Stimulated activated CD4-positive, alpha-beta T cell treated with anti-CD3 and anti-CD28 coated beads, TNF-alpha, amount 100 ng/mL, for 4 hours (primary cell): ENCODE measurements around the gene AHI1.
"Not testable (repeated sequence)": the region's sequence is repeated elsewhere in the genome, so short reads cannot be mapped to it uniquely, and the experiment has no call there.

Experiments used
- DNase-seq, 3 experiments: peaks; one replicate each; pipeline ENCODE4 v3.0.0-alpha.2; 2020; ENCODE audit warnings: low read depth in 3 of 3

Gene AHI1

DNA sequence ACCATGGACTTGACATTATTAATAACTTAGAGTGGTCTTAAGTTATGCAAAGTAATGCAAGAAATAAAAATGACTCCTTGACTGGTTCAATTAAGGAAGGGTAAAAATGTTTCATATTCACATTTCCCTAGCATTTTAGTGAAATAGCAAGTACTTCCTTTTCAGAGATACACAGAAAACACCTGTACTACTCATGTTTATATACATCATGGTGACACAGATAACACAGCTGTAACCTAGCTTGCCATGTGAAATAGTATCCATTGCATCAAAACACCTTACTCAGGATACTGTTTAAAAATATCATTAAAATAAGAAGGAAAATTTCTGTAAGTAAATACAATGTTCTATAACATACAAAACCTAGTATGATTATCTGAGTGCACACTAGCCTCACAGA lies 102.4 kb downstream of the AHI1 start:
- DNase-seq = no peak

DNA sequence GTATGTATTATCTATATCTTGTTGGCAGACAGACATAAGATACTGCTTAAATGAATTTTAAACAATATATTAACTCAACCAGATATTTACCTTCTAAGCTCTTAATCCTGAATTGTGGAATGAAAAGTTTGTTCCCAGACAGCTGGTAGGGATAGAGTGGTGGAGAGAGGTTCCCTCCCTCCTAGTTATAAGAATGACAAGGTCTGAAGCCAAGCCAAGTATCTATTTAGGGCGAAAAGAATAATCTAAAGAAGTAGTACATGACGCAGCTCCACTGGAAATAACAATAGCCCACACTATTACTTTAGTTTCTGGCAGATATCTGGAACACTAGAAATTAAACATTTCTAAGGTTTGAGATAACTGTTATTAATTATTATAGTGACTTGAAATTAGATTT lies 104.3 kb downstream of the AHI1 start:
- DNase-seq = no peak

DNA sequence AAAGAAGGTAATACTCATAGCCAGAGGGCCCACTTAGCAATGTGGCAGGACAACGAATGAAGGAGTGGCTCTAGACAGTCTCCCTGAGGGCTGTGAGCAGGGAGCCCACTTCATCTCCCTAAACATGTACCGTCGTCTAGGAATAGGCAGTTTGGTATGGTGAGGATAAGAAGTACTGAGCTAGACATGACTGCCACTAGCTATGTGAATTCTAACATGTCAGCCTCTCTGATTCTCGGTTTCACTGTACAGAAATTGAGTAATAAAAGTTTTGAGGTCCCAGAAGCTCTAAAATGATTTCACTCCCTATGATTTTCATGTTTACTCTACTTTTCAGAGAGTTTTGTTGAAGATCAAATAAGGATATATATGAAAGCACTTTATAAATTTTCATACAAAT lies 107.1 kb downstream of the AHI1 start:
- DNase-seq = no peak

DNA sequence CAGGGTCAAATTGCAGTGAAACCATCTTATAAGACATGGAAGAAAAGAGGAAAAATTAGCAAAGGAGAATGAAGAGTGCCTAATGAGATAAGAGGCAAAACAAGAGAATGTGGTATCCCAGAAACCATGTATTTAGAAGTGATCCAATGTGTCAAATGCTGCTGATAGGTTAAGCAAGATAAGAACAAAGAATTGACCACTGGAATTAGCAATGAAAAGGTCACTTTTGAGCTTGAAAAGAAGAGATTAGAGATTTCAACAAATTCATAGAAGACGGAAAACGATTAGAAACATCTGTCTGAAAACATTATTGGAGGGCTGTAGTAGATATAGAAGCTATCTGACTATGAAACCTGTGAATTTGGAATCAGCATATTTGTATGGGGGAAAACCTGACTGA lies 112.2 kb downstream of the AHI1 start:
- DNase-seq = no peak

DNA sequence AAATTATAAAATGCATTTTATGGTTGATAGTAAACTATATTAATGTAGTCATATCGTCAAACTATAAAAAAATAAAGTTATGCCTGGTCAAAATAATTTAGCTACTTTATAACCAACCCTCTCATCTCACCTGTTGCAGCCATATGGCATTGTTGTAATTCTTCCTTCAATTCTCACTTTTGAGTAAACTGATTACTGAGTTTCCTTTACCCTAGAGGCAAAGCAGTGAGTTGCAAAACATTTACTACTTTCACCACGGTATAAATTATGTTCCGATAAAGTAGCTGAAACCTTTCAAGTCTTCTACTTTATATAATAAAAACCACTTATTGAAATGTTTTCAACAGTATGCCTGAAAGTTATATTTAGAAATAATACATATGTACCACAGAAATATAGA lies 113.8 kb downstream of the AHI1 start:
- no peak for DNase-seq

DNA sequence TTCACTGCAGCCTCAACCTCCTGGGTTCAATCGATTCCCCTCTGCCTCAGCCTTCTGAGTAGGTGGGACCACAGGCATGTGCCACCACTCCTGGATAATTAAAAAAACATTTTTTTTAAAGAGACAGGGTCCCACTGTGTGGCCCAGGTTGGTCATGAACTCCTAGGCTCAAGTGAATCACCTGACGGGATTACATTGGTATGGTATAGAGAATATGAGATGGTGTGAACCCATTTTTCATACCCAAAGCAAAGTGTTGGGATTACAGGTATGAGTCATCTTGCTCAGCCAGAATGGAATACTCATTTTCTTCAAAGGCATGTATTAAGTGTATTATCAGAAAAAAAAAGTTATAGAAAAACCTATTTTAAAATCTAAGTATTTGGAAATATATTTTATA lies 114.2 kb downstream of the AHI1 start:
- DNase-seq = no peak

DNA sequence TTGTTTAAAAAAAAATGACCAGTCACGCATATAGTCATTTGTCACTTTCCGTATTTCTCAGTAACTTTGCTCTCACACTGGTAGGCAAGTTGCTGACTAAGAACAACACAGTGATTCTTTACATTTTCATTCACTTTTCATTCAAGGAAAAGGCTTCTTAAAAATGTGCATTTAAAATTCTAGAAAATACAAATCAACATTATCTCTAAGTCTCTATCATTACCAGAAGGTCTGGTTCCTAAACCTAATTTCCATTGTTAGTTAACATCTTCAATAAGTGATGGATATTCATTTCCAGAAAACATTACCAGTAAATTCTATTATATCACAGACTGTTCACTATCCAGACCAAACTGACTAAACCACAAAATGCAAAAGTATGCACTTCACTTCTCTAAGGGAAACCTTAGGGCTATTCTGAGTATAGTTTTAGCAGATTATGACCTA lies 115.3 kb downstream of the AHI1 start:
- DNase-seq = no peak

DNA sequence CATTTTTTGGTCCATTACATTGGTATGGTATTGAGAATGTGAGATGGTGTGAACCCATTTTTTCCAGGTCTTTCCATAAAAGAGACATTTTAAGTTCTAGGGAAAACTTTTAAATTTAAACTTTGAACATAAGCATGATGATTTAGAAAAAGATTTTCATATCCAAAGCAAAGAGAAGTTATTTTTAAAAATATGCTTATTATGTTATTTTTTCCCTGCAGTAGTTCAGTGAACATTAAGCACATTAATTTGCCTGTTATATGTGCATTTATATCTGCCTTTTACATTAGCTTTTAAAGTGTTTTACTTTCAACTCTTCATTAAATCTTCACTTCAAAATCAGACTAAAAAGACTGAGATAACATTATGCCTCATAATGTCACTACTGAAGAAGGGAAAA lies 116.7 kb downstream of the AHI1 start:
- DNase-seq = no peak

DNA sequence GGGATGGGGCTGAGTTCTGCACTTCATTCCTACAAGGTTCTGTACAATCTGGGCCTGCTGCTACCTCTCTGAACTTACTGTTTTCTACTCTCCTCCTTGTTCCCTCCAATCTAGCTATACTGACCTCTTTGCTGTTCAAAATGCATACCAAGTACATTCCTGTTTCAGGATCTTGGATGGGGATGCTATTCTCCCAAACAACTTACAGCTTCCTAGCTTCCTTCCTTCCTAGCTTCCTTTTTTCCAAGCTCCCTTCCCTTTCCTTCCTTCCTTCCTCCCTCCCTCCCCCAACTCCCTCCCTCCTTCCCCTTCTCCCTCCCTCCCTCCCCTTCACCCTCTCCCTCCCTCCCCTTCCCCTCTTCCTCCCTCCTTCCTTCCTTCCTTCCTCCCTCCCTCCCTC lies 117.9 kb downstream of the AHI1 start:
- DNase-seq = no peak

DNA sequence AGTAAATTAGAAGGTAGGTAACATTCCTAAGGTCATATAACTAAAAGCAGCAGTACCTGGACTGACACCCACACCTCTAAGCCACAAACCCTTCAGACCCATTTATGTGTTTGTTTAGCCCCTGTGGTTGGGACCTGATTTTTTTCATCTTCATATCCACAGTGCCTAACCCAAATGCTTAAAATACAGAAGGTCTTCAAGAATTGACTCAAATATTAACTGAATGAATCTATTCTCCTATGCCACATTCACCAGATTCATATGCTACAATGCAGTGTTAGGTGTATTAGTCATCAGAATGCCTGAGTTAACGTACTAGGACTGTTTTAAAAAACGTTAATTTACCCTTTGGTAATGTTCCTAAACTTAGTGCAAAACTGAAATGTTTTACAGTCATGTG lies 124.8 kb downstream of the AHI1 start:
- DNase-seq = no peak

DNA sequence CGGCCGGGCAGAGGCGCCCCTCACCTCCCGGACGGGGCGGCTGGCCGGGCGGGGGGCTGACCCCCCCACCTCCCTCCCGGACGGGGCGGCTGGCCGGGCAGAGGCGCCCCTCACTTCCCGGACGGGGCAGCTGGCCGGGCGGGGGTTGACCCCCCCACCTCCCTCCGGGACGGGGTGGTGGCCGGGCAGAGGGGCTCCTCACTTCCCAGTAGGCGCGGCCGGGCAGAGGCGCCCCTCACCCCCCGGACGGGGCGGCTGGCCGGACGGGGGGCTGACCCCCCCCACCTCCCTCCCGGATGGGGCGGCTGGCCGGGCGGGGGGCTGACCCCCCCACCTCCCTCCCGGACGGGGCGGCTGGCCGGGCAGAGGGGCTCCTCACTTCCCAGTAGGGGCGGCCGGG lies 133.9 kb downstream of the AHI1 start:
- not testable (repeated sequence) for DNase-seq

DNA sequence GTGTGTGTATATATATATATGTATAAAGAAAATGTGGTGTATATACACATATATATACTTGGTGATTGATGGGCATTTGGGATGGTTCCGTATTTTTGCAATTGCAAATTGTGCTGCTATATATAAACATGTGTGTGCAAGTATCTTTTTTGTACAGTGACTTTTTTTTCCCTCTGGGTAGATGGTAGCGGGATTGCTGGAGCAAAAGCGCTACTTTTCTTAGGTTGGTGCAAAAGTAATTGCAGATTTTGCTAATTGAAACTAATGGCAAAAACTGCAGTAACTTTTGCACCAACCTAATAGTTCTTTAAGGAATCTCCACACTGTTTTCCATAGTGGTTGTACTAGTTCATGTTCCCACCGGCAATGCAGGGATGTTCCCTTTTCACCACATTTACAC lies 135.4 kb downstream of the AHI1 start:
- no peak for DNase-seq

DNA sequence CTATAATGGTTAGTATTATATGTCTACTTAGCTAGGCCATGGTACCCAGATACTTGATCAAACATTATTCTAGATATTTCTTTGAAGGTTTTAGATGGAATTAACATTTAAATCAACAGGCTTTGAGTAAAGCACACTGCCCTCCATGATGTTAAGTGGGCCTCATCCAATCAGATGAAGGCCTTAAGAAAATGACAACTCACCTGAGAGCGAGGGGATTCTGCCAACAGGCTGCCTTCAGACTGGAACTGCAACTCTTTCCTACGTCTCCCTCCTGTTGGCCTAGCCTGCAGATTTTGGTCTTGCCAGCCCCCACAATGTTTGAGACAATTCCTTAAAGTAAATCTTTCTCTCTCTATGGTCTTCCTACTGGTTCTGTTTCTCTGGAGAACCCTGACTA lies 137.3 kb downstream of the AHI1 start:
- no peak for DNase-seq

DNA sequence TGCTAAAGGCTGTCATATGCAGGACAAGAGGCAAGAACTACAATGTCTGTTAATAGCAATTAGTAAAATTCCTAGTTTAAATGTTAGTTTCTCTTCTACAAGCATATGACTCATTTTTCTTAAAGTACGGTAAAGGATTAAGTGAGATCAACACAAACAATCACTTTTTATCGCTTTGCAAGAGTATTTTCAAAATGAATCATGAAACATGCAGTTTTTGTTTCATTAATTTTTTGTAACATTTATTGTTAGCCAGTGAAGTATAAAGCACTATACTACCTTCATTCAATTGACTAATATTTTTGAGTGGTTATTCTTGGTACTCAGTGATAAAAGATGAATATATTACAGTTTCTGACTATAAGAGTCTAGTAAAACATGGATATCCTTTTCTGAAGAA lies 138.6 kb downstream of the AHI1 start:
- DNase-seq = no peak

DNA sequence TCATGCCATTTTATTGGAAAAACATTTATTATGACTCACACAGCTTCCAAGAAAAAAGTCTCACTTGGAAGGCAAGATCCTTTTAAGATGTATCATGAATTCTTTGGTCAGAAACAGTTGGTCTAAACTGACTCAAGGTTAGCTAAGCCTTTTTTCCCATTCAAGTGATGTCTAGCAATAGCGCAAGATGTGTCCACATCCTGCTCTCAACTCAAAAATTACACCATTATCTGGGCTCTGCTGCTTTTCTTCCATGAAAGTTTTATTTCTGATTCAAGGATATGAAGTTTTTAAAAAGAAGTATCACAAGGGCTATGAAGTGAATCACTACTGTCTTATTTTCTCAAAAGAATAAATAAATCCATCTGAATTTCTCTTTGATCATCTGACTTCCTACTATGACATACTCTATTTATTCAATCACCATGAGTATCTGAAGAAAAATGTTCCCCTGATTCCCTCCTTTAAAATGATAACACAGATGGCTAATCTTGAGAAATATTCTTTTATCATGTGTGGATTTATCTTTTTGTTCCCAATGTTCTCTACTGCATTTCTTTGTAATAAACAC lies 139.2 kb downstream of the AHI1 start:
- no peak for DNase-seq

DNA sequence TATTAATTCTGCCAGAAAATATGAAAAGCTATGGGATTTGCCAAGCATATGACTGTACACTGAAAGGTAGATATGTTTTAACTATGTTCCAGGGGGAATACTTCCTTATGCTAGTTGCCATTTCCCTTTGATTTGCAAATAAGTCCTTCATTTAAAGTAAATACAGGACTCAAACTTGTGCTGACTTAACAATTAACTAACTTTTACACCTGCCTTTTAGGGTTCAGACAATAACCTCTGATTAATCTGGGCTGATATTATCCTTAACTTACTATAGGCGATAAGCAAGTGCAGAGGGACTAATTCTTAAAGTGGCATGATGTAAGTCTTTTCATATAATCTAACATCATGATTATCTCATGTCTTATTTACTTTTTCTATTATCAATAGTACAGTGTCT lies 143.1 kb downstream of the AHI1 start:
- DNase-seq = no peak

DNA sequence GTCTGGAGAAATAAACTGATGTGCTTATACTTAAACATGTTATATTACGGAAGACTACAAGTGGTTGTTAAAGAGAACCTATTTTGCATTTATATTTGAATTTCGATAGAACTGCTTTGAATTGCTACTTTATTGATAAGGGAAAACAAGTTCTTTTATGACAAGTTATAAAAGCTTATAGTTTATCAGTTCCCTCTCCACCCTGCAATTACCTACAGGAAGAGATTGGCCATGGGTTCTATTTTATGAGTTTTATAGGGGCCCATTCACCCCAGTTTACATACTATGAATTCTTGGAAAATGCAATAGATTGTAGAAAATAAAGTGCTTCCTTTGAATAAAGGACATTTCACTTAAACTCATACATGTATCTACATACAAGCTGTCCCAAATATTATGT lies 144.4 kb downstream of the AHI1 start:
- DNase-seq = no peak

DNA sequence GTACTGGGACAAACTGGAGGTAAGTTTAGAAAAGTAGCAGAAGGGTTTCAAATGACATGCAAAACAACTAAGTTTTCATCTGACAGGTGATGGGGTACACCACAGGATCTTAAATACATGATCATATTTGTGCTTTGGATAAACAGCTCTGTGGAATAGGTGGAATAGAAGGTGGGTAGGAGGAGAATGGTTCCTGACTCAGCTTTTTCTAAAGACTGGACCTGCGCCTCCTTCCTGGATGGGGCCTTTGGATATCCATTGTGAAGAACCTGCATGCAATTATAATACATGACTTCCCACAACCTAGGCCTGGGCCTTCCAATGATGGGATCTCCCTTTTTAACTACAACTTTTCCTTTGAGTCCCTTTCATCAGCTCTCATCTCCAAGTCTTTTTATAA lies 145.9 kb downstream of the AHI1 start:
- no peak for DNase-seq

DNA sequence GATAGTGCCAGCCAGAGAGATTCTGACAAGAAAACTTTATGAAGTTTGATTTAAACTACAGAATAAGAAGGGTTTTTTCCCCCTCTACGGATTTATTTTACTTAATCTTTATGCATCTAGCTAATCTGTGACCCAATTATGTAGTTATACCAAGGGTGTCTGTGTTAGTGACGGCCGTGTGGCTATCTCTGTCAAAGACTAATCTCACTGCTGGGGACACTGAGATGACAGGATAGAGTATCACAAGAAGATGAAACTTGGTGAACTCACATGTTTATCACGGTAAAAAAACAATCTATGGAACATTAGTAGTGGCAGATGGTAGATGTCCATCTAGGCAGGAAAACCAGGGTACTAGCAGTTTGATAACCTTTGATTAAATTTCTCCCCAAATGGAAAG lies 149.7 kb downstream of the AHI1 start:
- DNase-seq = no peak

DNA sequence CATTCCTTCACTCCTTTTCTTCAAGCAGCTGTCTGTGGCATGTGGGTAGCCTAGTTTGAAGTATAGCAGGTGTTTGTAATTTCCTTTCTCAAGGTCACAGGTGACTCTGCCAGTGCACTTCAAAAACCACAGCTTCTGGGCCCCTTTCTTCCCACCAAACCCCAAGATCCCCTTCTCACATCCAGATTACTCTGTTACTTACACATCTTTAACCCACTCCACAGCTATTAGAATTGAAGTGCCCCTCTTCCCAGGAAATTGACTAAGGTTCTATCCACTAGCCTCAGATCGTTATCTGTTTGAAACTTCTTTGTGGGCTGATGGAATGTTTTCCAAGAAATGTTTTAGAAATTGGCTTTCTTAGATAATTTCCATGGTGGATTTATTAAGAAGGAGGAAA lies 150.8 kb downstream of the AHI1 start:
- DNase-seq = no peak

DNA sequence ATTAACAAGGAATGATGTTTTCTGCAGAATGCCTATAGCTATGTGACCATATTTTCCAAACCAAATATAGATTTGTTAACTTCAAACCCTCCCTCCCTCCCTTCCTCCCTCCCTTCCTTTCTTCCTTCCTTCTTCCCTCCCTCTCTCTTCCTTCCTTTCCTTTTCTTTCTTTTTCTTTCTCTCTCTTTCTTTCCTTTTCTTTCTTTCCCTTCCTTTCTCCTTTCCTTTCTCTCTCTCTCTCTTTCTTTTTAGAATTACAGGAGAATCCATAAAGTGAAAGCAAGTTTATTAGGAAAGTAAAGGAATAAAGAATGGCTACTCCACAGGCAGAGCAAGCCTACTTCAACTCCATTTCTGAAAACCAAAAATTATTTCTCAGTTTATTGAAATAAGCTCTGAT lies 153.0 kb downstream of the AHI1 start:
- no peak for DNase-seq

DNA sequence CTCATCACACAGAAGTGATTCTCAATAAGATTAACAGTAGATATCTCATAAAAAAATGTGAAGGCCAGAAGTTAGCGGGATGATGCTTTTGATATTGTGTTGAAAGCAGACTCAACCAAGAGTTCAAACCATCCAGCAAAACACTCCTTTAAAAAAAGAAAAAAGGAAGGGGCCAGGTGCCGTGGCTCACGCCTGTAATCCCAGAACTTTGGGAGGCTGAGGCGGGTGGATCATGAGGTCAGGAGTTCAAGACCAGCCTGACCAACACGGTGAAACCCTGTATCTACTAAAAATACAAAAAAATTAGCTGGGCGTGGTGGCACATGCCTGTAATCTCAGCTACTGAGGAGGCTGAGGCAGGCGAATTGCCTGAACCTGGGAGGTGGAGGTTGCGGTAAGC lies 157.6 kb downstream of the AHI1 start:
- not testable (repeated sequence) for DNase-seq

DNA sequence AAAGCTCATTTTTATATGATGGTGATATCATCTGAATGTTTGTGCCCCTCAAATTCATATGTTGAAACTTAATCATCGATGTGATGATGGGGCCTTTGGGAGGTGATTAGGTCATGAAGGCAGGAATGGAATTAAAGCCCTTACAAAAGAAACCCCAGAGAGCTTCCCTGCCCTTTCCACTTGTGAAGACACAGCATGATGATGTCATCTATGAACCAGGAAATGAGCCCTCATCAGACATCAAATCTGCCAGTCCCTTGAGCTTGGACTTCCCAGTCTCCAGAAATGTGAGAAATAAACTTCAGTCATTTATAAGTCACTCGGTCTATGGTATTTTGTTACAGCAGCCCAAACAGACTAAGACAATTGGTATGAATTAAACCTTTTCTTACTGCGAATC lies 163.4 kb downstream of the AHI1 start:
- no peak for DNase-seq

DNA sequence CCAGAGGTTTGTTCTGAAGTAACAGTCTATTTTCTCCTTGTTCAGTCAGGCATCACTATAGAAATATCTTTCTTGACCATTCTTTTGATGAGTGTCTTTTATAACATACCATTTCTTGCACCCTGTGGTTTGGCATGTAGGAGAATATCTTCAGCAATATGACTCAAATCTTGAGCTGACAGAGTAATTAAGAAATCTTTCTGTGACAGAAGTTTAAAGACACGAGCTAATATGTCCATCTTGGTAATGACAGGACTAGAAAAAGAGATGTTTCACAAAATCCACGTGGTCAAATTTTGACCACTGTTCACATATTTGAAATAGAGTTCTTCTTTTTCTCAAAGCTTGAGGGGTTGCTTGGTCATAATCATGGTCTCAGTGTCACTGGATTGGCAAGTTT lies 166.5 kb downstream of the AHI1 start:
- DNase-seq = no peak
